GM18868 (cell line): Measurements from ENCODE around the gene CHI3L2.
A peak's percentile ranks its signal among the peaks of the same experiment; 100 is the strongest.

ENCODE experiments used
- ATAC-seq: cut with Tn5 transposase; IDR thresholded peaks from one replicate; pipeline ENCODE4 v1.9.1; 2021; ENCODE audit warnings: mild to moderate bottlenecking, moderate library complexity; ENCODE audit not compliant: unreplicated experiment

CHI3L2 gene

DNA sequence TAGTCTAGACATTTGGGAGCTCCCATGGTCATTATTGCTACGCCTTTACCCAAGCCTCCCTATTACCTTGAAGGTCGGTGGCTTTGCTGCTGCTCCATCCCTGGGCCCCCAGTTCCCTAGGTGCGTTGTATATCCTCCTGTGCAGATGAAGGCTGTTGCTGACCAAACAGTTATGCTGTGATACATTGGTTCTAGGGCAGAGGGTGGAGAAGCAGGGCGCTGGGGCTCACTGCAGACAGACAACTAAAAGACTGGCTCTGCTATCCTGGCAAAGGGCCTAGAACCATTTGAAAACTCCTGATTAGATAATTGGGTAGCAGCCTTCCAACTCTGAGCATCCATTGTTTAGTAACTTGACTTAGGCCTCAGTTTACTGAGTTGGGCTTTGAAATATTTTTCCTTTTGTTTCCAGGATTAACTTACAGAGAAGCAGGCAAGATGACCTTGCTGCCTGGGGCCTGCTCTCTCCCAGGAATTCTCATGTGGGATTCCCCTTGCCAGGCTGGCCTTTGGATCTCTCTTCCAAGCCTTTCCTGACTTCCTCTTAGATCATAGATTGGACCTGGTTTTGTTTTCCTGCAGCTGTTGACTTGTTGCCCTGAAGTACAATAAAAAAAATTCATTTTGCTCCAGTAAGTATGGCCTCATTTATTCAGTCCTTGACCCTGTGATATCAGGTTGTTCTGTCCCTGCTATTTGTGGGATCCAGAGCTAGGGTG lies 15.5 kb downstream of the CHI3L2 start:
- no peak for ATAC-seq

GRCh38 chr1:111247125-111247838 lies 19.8 kb downstream of the CHI3L2 start:
- no peak for ATAC-seq

- ATAC-seq: no peak
Measured at GRCh38 chr1:111249960-111250359, 22.4 kb downstream of the CHI3L2 start.

- no peak for ATAC-seq
Measured at GRCh38 chr1:111251570-111251969, 24.1 kb downstream of the CHI3L2 start.

- ATAC-seq: no peak
Measured at GRCh38 chr1:111252786-111253185, 25.3 kb downstream of the CHI3L2 start.

- ATAC-seq: no peak
Measured at GRCh38 chr1:111253876-111254275, 26.4 kb downstream of the CHI3L2 start.

DNA sequence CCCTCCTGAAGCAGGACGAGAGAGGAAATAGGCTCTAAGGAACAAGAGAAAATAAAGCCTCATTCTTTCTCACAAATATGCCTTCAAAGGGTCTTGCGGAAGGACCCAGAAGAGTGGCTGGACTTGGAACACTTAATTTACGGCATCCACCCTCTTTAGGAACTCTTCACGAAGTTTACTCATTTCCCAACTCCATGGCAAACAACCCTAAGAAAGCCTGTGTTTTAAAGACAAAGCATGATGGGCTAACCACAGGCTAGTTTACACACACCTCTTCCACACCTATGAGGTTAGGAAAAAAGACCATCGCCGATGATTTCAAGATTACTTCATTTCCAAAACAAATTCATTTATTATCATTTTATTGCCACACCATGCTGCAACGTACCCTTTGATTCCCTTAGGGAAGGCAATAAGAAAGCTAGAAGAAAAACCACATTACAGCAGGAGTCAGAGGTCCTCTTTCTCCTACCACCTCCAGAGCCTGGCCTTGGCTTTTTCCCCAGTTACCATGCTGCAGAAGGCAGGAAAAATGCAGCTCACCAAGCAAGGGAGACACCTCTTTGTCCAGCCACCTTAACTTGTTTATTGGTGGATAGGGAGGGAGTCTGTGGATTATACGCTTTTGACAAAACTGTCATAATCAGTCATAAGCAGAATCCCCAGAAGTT lies 29.6 kb downstream of the CHI3L2 start:
- no peak for ATAC-seq

- ATAC-seq: no peak
Measured at GRCh38 chr1:111267801-111268508, 40.4 kb downstream of the CHI3L2 start.

DNA sequence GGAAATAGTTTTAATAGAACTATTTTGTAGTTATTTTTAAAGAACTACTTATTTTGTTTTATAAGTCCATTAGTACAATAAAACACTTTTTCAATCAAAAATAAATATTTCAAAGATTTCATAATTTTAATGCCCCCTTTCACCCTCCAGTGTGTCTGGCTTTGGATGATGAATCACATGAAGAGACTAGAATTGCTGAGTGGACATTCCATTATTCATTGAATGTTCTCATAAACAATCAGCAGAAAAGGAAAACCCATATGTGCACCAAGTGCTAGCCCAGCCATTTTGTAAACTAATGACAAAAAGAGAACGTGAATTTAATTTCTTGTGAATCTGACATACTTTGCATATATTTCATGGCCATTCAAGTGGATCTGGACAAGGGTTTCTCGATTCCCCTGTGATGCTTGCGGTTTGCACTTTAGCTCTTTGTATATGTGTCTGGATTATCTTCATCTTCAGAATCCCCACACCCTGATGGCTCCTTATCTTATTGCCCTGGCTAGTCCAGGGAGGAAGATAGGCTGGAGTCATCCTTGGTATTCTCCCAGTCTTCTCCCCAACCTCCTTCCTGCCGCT lies 42.4 kb downstream of the CHI3L2 start:
- no peak for ATAC-seq

DNA sequence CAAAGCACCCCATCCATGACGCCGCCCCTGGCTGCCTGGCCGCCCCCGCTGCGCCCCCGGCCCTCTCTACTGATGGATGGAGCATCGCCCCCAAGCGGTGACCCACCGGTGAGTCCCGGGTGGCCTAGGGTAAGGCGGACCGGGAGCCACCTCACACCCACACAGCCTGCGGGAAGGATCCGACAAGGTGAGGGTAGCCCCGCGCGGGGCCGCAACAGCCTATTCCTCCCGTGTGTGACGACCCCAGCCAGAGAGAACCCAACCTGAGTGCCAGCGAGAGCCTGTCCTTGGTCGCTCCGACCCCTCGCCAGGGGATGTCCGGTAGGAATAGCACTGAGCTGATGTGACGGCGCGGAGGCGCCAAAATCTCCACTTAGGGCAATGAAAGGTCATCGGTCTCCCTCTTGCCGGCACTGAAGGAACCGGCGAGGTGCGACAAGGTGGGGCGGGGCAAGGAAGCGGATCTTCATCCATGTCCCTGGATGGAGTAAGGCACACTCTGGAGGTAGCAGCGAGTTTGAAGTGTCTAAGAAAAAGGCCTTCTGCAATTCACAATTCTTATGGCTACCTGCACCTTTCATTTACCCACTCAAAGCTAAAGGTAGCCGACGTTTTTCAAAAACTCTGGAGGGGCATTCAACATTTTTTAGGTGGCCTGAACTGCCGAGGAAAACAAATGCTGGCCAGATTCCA lies 43.4 kb downstream of the CHI3L2 start:
- no peak for ATAC-seq

- ATAC-seq: no peak
Measured at GRCh38 chr1:111271464-111271801, 43.9 kb downstream of the CHI3L2 start.

- ATAC-seq: no peak
Measured at GRCh38 chr1:111272081-111272480, 44.6 kb downstream of the CHI3L2 start.

GRCh38 chr1:111274653-111275052 lies 47.1 kb downstream of the CHI3L2 start:
- no peak for ATAC-seq

- peak; percentile 43 for ATAC-seq
Measured at GRCh38 chr1:111275079-111275478, 47.6 kb downstream of the CHI3L2 start.

GRCh38 chr1:111275780-111276433 lies 48.4 kb downstream of the CHI3L2 start:
- ATAC-seq: no peak

DNA sequence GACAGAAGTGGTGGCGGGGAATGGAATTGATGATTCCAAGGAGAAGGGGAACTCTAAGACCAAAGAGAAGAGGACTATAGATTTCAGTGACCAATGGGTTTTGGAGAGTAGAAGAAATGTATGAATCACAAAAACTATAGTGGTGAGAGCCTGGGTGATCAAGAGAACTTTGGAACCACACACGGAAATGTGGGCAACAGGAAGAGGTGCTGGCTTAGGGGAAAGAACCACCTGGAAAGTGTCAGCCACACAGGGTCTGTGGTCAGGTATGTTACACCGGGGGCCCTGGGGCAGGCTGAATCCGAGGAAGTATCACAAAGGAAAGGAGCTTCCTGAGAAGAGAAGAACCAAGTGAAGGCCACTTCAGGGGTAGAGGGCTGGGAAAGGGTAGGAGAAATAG lies 51.6 kb downstream of the CHI3L2 start:
- no peak for ATAC-seq

- no peak for ATAC-seq
Measured at GRCh38 chr1:111280267-111280666, 52.8 kb downstream of the CHI3L2 start.

- no peak for ATAC-seq
Measured at GRCh38 chr1:111281411-111281810, 53.9 kb downstream of the CHI3L2 start.

- no peak for ATAC-seq
Measured at GRCh38 chr1:111283838-111284237, 56.3 kb downstream of the CHI3L2 start.

- no peak for ATAC-seq
Measured at GRCh38 chr1:111285879-111286278, 58.4 kb downstream of the CHI3L2 start.
